ENCODE measurements around the gene TNRC6A. TPM values are rescaled to one million over a fixed set of nuclear protein-coding genes. Genes with fewer than 3 reads are reported as not detected.
A peak's percentile ranks its signal among the peaks of the same experiment; 100 is the strongest.

The TNRC6A gene
- total and polyA plus RNA-seq, 2 experiments from 2014 or later = 24.5 to 33.1 TPM

- no peaks in the 10 kb centered on the region for H3K9me3 ChIP-seq (ENCODE audit: low read depth)
- H3K4me1 ChIP-seq (ENCODE audit: low read depth) = no peaks in the 10 kb centered on the region
- H3K4me3 ChIP-seq = no peak overlapping the region
- TF ChIP-seq CTCF (IDR thresholded peaks at IDR 0.05; ENCODE audit: low read depth, low read length) = no peak
- no peak overlapping the region for H3K27ac ChIP-seq
- H3K36me3 ChIP-seq = no peaks in the 10 kb centered on the region
- DNase-seq (ENCODE audit: low read depth in 1 of 2, low spot score in 1 of 2) = no peak
- H3K27me3 ChIP-seq = no peaks in the 10 kb centered on the region
Measured at GRCh38 chr16:24686678-24687077, 42.8 kb upstream of the TNRC6A start.

- no peak for TF ChIP-seq CTCF (IDR thresholded peaks at IDR 0.05; ENCODE audit: low read depth, low read length)
- Histone ChIP-seq H3K4me3 (no peak overlapping the region), H3K9me3 (ENCODE audit: low read depth) (no peaks in the 10 kb centered on the region)
Measured at GRCh38 chr16:24688359-24688758, 41.1 kb upstream of the TNRC6A start.

GRCh38 chr16:24689128-24689527 lies 40.3 kb upstream of the TNRC6A start:
- H3K4me1 ChIP-seq (ENCODE audit: low read depth) = no peaks in the 10 kb centered on the region
- peak; percentile 38 to 72 for DNase-seq (ENCODE audit: low read depth in 1 of 2, low spot score in 1 of 2)
- H3K27ac ChIP-seq = no peak overlapping the region
- no peak overlapping the region for H3K4me3 ChIP-seq
- H3K9me3 ChIP-seq (ENCODE audit: low read depth) = no peaks in the 10 kb centered on the region
- peak; percentile 82 for TF ChIP-seq CTCF (IDR thresholded peaks at IDR 0.05; ENCODE audit: low read depth, low read length)
- no peaks in the 10 kb centered on the region for H3K36me3 ChIP-seq
- H3K27me3 ChIP-seq = no peaks in the 10 kb centered on the region

More at GRCh38 chr16:24688359-24688758, 41.1 kb upstream of the TNRC6A start:
- Histone ChIP-seq H3K27ac (no peak overlapping the region), H3K27me3 (no peaks in the 10 kb centered on the region), H3K4me1 (ENCODE audit: low read depth) (no peaks in the 10 kb centered on the region), H3K36me3 (no peaks in the 10 kb centered on the region)
- no peak for DNase-seq (ENCODE audit: low read depth in 1 of 2, low spot score in 1 of 2)

GRCh38 chr16:24692854-24693253 lies 36.6 kb upstream of the TNRC6A start:
- DNase-seq (ENCODE audit: low read depth in 1 of 2, low spot score in 1 of 2) = no peak
- H3K4me3 ChIP-seq = no peak overlapping the region
- no peaks in the 10 kb centered on the region for H3K4me1 ChIP-seq (ENCODE audit: low read depth)
- H3K9me3 ChIP-seq (ENCODE audit: low read depth) = no peaks in the 10 kb centered on the region
- H3K27me3 ChIP-seq = no peaks in the 10 kb centered on the region
- H3K36me3 ChIP-seq = no peaks in the 10 kb centered on the region
- H3K27ac ChIP-seq = no peak overlapping the region
- TF ChIP-seq CTCF (IDR thresholded peaks at IDR 0.05; ENCODE audit: low read depth, low read length) = no peak

- H3K4me1 ChIP-seq (ENCODE audit: low read depth) = no peaks in the 10 kb centered on the region
- H3K27ac ChIP-seq = no peak overlapping the region
- no peak for DNase-seq (ENCODE audit: low read depth in 1 of 2, low spot score in 1 of 2)
- H3K27me3 ChIP-seq = no peaks in the 10 kb centered on the region
- no peaks in the 10 kb centered on the region for H3K9me3 ChIP-seq (ENCODE audit: low read depth)
- no peak overlapping the region for H3K4me3 ChIP-seq
- TF ChIP-seq CTCF (IDR thresholded peaks at IDR 0.05; ENCODE audit: low read depth, low read length) = peak; percentile 13
- no peaks in the 10 kb centered on the region for H3K36me3 ChIP-seq
Measured at GRCh38 chr16:24694931-24695330, 34.5 kb upstream of the TNRC6A start.

GRCh38 chr16:24696699-24697098 lies 32.8 kb upstream of the TNRC6A start:
- no peaks in the 10 kb centered on the region for H3K27me3 ChIP-seq
- H3K36me3 ChIP-seq = no peaks in the 10 kb centered on the region
- no peaks in the 10 kb centered on the region for H3K9me3 ChIP-seq (ENCODE audit: low read depth)
- no peaks in the 10 kb centered on the region for H3K4me1 ChIP-seq (ENCODE audit: low read depth)
- TF ChIP-seq CTCF (IDR thresholded peaks at IDR 0.05; ENCODE audit: low read depth, low read length) = no peak
- H3K4me3 ChIP-seq = no peak overlapping the region
- no peak for DNase-seq (ENCODE audit: low read depth in 1 of 2, low spot score in 1 of 2)
- H3K27ac ChIP-seq = no peak overlapping the region
